GM12874 (cell line): Measurements from ENCODE around the gene TWSG1.

Source experiments
- TF ChIP-seq, protein P1 (sequence below): IDR thresholded peaks from 2 replicates; pipeline ENCODE4 v1.5.1; 2011; ENCODE audit warnings: low read depth, mild to moderate bottlenecking, control low read depth, low read length, moderate library complexity; ENCODE audit not compliant: insufficient read depth

Gene TWSG1

DNA sequence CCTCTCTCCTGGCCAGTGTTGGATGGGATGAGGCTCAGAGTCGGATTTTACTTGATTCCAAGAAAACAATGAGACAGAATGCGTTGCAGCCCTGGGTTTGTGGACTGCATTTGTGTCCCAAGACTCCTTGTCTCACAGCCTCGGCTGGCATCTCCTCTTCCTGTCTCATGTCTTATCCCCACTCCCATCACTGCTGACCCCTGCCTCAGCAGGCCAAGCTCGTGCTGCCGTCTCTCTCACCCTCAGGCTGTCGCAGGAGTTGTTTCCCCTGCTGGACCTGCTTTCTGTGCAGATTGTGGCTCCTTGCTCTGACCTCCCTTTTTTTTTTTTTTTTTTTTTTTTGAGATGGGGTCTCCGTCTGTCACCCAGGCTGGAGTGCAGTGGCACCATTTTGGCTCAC, 70.6 kb downstream of the TWSG1 start:
- TF ChIP-seq, protein P1, sequence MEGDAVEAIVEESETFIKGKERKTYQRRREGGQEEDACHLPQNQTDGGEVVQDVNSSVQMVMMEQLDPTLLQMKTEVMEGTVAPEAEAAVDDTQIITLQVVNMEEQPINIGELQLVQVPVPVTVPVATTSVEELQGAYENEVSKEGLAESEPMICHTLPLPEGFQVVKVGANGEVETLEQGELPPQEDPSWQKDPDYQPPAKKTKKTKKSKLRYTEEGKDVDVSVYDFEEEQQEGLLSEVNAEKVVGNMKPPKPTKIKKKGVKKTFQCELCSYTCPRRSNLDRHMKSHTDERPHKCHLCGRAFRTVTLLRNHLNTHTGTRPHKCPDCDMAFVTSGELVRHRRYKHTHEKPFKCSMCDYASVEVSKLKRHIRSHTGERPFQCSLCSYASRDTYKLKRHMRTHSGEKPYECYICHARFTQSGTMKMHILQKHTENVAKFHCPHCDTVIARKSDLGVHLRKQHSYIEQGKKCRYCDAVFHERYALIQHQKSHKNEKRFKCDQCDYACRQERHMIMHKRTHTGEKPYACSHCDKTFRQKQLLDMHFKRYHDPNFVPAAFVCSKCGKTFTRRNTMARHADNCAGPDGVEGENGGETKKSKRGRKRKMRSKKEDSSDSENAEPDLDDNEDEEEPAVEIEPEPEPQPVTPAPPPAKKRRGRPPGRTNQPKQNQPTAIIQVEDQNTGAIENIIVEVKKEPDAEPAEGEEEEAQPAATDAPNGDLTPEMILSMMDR: no peak

DNA sequence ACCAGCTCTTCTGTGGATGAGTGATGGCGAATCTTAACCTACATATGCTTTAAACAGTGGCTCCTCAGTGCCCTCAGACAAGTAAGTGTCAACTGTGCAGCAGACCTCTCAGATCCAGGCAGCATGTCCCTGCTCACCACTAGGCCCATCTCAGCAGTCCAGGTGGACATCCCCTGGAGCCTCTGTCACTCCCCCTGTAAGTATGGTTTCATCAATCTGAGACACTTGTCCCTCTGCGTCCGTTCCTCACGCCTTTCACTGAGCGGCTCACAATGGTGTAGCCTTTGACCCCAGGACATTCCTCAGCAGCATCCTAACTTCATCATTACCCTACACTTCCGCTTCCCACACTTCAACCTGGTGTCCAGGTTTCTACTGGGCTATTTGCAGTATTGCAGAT, 71.4 kb downstream of the TWSG1 start:
- TF ChIP-seq, protein P1: no peak

DNA sequence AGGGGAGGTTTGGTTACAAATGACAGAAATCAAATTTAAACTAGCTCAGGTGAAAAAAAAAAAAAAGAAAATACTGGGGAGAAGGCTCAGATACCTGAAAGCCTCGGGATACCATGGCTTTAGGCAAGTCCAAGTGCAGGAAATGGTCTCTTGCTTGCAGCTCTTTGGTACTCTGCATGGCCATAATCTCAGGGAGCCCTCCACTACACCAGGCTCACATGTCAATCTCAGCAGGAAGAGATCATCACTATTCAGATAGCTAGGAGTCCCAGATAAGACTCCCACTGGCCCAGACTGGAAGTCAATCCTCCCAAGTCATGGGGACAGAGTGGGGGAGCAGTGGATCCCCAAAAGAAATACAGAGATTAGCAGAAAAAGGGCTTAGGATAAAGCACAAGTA, 75.9 kb downstream of the TWSG1 start:
- TF ChIP-seq, protein P1: no peak

DNA sequence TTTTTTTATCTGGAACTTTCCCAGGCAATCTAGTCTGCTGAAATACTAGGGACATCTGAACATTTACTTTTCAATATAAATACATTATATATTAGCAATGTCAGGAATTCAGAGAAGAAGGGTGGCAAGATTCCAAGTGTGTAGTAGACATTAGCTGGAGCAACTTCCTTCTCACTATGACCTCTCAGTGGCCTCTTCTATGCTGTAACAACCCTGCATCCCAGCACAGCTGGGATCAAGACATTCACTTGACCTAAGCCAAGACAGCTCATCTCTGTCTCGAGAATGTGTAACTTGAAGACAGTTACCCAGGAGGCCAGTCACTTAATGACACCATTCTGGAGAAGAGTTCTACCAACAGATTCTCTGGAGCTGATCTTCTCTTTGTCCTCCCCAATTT, 79.0 kb downstream of the TWSG1 start:
- TF ChIP-seq, protein P1: no peak

DNA sequence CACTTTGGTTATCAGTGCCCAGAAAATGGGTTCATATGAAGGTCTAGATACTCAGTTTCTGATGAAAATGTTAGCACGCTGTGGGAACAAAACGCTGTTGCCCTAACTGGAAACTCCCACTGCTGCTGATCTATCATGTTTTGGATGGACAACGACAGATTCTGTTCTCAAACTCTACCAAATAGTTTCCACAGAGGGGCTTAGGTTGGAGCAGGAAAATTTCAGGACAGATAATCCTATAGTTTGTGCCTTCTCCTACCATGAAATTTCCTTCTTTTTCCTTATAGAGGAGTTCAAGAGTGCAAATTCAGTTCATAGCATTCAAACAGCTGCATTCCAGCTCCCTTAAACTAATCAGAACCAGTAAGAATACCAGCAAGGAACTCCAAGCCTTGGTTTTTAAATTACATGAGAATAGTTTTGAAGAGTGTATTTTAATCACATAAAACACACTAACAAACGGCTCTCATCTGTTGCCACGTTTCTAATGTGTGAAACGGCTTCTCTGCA, 82.0 kb downstream of the TWSG1 start:
- TF ChIP-seq, protein P1: no peak

DNA sequence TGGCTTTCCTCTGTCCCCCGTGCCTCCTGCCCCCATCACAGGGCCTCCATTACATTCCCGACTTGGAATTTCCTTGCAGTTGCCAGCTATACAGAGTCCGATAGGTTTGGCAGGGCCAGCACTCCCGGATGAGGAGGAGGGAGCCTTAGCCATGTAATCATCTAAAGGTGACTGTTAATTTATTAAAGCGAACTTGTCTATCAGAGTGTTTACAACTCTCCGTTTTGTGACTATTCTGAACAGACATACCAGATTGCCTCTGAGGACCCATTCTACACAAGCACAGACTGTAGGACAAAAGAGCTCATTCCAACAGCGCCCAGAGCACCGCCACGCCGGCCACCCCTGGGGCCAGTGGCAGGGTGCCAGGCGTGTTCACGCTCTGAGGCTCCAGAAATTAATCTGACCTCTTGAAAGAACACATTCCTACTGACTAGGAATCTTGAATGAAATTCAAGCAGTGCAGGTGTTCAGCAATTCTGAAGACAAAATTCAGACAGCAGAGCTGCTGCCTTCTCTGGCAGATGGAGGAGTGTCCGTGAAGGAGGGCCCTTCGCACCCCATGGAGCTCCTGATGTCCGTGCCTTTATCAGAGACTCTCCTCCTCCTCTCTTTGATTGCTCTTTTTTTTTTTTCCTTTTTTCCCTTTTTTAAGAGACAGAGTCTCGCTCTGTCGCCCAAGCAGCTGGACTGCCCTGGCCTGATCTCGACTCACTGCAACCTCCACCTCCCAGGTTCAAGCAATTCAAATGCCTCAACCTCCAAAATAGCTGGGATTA, 82.7 kb downstream of the TWSG1 start:
- TF ChIP-seq, protein P1: no peak

DNA sequence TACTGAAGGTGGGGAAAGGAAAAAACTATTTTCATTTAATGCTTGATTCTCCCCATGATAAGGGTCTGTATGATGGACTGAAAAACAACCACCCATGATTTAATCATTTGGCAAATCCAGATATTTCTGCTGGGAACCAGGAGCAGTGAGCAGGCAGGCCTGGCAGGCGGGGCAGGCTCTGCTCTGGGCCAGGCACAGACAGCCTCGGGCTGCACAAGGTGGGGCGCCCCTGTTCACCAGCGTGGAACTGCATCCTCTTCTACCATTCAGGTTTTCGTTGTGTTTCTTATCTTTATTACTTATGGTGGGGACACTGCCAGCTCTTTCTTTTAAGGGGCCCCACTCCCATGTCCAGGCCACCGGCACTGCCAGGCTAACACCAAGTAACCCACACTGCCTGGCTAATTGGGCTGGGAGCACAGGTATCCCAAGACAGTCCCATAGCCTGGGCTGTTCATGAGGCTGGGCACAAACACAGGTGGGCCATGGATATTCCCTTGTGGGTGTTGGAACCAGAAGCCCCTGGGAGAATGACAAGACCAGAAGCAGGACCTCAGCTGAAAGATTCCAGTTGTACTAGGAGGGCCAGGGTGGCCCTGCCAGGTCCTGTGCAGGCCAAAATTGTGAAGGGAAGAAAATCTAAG, 83.6 kb downstream of the TWSG1 start:
- TF ChIP-seq, protein P1: no peak
